ENCODE measurements around the gene ZNF117. TPM values are rescaled to one million over a fixed set of nuclear protein-coding genes. Genes with fewer than 3 reads are reported as not detected.
A peak's percentile ranks its signal among the peaks of the same experiment; 100 is the strongest.

ZNF117 gene
- total and polyA plus RNA-seq, 9 of the 15 experiments (the other 6 are each of a cell fraction or from before 2014, with no cell fraction given) = 2.5 to 18.9 (median 14.1) TPM

DNA sequence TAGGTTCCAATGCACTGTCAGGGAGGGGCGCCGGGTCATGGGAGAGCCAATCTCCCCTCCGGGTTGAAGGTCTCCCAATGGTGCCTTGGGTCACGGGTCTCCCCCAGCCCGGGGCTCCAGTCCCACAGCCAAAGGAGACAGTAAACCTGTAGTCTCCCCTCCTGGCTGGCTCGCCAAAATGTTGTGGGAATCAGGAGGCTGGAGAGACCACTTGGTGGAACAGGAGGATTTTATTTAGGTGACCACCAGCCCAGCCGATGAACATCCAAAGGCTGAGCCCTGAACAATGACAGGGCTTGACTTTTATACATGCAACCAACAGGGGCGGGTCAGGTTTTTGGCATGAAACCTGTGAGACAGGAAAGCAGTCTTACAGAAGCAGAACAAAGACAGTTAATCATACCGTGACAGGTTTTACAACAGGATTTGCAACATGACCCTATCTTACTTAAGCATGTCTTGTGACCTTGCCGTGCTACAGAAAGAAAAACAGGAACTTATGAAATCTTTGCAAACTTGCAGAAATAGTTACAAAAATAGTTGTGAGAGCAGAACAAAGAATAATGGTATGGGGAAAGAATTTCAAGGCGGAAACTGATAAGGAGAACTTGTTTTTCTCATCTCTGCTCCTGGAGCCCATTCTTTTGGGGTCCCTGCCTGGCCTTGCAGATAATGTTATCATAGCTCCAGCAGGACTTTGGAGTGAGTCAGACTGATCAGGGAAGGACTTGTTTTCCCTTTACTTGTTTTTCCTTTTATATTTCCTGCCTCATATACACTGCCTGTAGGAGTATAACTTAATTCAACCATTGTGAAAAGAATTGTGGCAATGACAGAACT, 8.5 kb upstream of the ZNF117 start (continued):
- TF ChIP-seq SP2 (IDR thresholded peaks at IDR 0.05; ENCODE audit: extremely low read depth, low read depth, low read length, poor library complexity, severe bottlenecking) = no peak
- TF ChIP-seq, protein P1, sequence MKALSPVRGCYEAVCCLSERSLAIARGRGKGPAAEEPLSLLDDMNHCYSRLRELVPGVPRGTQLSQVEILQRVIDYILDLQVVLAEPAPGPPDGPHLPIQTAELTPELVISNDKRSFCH (CRISPR knock-in tag; IDR thresholded peaks at IDR 0.05) = no peak
- TF ChIP-seq, protein P1 (tag; IDR thresholded peaks at IDR 0.05) = no peak; the same call in 1 of the 2 replicates
- peak; percentile 97 for TF ChIP-seq ZNF589 (CRISPR knock-in tag; IDR thresholded peaks at IDR 0.05; ENCODE audit: low read depth)
- no peak for TF ChIP-seq NFYB (IDR thresholded peaks at IDR 0.05; ENCODE audit: extremely low read depth, insufficient read length)
- TF ChIP-seq, protein P2, sequence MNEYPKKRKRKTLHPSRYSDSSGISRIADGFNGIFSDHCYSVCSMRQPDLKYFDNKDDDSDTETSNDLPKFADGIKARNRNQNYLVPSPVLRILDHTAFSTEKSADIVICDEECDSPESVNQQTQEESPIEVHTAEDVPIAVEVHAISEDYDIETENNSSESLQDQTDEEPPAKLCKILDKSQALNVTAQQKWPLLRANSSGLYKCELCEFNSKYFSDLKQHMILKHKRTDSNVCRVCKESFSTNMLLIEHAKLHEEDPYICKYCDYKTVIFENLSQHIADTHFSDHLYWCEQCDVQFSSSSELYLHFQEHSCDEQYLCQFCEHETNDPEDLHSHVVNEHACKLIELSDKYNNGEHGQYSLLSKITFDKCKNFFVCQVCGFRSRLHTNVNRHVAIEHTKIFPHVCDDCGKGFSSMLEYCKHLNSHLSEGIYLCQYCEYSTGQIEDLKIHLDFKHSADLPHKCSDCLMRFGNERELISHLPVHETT (CRISPR knock-in tag; conservative IDR thresholded peaks at IDR 0.05 in 1 of 2, IDR thresholded peaks at IDR 0.05 in 1 of 2) = peak in 1 of 2 experiments; percentile 84; a peak in 2 of 4 replicates
- TF ChIP-seq, protein P3, sequence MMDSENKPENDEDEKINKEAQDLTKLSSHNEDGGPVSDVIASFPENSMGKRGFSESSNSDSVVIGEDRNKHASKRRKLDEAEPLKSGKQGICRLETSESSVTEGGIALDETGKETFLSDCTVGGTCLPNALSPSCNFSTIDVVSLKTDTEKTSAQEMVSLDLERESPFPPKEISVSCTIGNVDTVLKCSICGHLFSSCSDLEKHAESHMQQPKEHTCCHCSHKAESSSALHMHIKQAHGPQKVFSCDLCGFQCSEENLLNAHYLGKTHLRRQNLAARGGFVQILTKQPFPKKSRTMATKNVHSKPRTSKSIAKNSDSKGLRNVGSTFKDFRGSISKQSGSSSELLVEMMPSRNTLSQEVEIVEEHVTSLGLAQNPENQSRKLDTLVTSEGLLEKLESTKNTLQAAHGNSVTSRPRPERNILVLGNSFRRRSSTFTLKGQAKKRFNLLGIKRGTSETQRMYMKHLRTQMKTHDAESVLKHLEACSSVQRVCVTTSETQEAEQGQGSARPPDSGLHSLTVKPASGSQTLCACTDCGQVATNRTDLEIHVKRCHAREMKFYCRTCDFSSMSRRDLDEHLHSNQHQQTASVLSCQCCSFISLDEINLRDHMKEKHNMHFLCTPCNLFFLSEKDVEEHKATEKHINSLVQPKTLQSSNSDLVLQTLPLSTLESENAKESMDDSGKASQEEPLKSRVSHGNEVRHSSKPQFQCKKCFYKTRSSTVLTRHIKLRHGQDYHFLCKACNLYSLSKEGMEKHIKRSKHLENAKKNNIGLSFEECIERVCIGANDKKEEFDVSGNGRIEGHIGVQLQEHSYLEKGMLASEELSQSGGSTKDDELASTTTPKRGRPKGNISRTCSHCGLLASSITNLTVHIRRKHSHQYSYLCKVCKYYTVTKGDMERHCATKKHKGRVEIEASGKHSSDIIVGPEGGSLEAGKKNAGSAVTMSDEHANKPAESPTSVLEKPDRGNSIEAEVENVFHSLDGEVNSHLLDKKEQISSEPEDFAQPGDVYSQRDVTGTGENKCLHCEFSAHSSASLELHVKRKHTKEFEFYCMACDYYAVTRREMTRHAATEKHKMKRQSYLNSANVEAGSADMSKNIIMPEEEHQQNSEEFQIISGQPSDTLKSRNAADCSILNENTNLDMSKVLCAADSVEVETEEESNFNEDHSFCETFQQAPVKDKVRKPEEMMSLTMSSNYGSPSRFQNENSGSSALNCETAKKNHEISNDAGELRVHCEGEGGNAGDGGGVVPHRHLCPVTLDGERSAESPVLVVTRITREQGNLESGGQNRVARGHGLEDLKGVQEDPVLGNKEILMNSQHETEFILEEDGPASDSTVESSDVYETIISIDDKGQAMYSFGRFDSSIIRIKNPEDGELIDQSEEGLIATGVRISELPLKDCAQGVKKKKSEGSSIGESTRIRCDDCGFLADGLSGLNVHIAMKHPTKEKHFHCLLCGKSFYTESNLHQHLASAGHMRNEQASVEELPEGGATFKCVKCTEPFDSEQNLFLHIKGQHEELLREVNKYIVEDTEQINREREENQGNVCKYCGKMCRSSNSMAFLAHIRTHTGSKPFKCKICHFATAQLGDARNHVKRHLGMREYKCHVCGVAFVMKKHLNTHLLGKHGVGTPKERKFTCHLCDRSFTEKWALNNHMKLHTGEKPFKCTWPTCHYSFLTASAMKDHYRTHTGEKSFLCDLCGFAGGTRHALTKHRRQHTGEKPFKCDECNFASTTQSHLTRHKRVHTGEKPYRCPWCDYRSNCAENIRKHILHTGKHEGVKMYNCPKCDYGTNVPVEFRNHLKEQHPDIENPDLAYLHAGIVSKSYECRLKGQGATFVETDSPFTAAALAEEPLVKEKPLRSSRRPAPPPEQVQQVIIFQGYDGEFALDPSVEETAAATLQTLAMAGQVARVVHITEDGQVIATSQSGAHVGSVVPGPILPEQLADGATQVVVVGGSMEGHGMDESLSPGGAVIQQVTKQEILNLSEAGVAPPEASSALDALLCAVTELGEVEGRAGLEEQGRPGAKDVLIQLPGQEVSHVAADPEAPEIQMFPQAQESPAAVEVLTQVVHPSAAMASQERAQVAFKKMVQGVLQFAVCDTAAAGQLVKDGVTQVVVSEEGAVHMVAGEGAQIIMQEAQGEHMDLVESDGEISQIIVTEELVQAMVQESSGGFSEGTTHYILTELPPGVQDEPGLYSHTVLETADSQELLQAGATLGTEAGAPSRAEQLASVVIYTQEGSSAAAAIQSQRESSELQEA (IDR thresholded peaks at IDR 0.05; ENCODE audit: low read depth) = no peak
- TF ChIP-seq ZFP1 (CRISPR knock-in tag; IDR thresholded peaks at IDR 0.05) = no peak
- TF ChIP-seq RAD21 (CRISPR knock-in tag; conservative IDR thresholded peaks at IDR 0.05 in 1 of 2, IDR thresholded peaks at IDR 0.05 in 1 of 2) = peak; percentile 41 to 45
- TF ChIP-seq, protein P4, sequence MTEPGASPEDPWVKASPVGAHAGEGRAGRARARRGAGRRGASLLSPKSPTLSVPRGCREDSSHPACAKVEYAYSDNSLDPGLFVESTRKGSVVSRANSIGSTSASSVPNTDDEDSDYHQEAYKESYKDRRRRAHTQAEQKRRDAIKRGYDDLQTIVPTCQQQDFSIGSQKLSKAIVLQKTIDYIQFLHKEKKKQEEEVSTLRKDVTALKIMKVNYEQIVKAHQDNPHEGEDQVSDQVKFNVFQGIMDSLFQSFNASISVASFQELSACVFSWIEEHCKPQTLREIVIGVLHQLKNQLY (CRISPR knock-in tag; conservative IDR thresholded peaks at IDR 0.05) = no peak
- TF ChIP-seq SRSF3 (IDR thresholded peaks at IDR 0.05; ENCODE audit: insufficient read depth, low read length) = peak; percentile 96; the same call in 1 of the 2 replicates
- peak; percentile 97 for TF ChIP-seq CEBPG (CRISPR knock-in tag; IDR thresholded peaks at IDR 0.05)
- peak; percentile 90 to 99 for TF ChIP-seq CEBPG (tag; conservative IDR thresholded peaks at IDR 0.05 in 1 of 2, IDR thresholded peaks at IDR 0.05 in 1 of 2)

Data from K562 (cell line).